GM19468 (cell line): Measurements from ENCODE around the gene WBP1L.
"Not testable (repeated sequence)": the region's sequence is repeated elsewhere in the genome, so short reads cannot be mapped to it uniquely, and the experiment has no call there.

Source experiments
- ATAC-seq: cut with Tn5 transposase; IDR thresholded peaks from one replicate; pipeline ENCODE4 v1.9.1; 2021; ENCODE audit warnings: mild to moderate bottlenecking, moderate library complexity, moderate number of reproducible peaks; ENCODE audit not compliant: unreplicated experiment; ENCODE audit errors: extremely low read depth

WBP1L gene

GRCh38 chr10:102831322-102832071 lies 87.7 kb downstream of the WBP1L start:
- ATAC-seq: no peak

DNA sequence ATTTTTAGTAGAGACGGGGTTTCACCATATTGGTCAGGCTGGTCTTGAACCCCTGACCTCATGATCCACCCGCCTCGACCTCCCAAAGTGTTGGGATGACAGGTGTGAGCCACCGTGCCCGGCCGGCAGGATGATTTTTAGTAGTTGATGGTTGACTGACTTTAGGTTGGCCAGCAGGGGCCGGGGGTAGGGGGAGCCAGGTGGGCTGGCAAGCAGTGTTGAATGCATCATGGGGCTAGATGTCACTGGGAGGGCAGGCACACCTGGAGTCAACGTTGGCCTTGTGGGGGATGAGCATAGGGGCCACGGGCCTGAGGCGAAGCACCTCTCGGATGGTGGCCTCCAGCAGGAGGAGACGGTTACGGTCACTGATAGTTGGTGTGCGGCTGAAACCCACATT lies 88.5 kb downstream of the WBP1L start:
- no peak for ATAC-seq

- ATAC-seq: no peak
Measured at GRCh38 chr10:102832987-102833386, 89.2 kb downstream of the WBP1L start.

DNA sequence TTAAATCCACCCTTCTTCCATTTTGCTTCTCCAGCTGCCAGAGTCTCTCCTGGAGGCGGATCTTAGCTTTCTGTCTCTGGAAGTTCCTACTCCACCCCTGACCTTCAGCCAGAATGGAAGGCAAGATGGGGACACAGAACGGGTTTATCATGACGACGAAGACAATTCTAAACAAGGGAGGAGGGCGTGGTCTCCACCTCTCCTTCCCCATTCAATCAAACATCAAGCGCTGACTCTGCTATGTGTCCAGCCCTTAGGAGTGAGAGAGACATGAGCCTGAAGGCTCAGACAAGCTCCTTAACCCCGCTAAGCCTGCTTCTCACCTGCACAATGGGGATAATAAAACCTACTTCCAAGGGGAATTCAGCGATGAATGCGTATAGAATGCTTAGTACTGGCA lies 90.4 kb downstream of the WBP1L start:
- ATAC-seq: no peak

GRCh38 chr10:102835007-102835482 lies 91.3 kb downstream of the WBP1L start:
- no peak for ATAC-seq

- ATAC-seq: no peak
Measured at GRCh38 chr10:102837230-102837721, 93.5 kb downstream of the WBP1L start, which contains the start of gene CYP17A1. CYP17A1 (minus strand) TSS chr10:102837413; CDS start chr10:102837361, 52 bp downstream.

GRCh38 chr10:102838276-102838927 lies 94.7 kb downstream of the WBP1L start:
- ATAC-seq: not testable (repeated sequence)

DNA sequence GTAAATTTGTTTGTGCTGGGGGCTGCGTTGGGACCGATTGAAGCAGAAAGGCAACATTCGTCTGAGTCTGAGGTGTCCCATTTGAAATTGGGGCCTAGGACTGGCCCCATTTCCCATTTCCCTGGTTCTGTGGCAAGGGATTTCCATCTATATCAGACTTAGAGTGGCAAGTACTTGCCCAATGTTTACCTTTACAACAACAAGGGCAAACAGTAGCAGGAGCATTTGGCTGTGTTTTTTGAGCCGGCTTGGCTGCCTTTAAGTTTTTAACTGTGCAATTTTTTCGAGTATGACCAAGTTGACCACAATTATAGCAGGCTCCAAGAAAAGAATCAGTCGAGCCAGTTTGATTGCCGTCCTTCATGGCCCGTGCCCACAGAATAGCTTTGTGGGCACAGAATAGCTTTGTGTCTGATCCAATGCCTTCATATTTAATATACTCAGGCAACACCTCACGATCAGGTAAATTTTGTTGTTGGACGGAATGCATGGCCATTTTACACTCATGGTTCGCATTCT lies 98.1 kb downstream of the WBP1L start:
- no peak for ATAC-seq

GRCh38 chr10:102843139-102843538 lies 99.4 kb downstream of the WBP1L start:
- not testable (repeated sequence) for ATAC-seq

GRCh38 chr10:102844190-102844776 lies 100.5 kb downstream of the WBP1L start:
- not testable (repeated sequence) for ATAC-seq

GRCh38 chr10:102845352-102845902 lies 101.7 kb downstream of the WBP1L start:
- ATAC-seq: no peak

DNA sequence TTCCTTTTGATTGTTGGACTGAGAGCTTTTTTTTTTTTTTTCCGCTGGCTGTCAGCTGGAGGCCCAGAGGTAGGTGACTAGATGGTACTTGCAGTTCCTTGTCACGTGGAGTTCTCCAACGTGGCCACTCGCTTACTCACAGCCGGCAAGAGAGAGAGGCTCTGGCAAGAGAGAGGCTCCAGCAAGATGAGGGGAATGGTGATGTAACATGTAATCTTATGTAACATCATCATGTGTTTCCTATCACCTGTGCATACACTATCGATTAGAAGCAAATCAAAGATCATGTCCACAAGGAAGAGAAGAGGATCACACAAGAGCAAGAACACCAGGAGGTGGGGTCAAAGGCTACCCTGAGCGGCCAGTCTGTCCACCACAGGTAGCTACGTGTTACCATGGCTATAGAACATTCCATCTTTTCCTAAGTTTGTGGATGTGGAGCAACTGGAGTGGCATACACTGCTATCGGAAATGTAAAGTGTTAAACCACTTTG lies 106.3 kb downstream of the WBP1L start:
- no peak for ATAC-seq

DNA sequence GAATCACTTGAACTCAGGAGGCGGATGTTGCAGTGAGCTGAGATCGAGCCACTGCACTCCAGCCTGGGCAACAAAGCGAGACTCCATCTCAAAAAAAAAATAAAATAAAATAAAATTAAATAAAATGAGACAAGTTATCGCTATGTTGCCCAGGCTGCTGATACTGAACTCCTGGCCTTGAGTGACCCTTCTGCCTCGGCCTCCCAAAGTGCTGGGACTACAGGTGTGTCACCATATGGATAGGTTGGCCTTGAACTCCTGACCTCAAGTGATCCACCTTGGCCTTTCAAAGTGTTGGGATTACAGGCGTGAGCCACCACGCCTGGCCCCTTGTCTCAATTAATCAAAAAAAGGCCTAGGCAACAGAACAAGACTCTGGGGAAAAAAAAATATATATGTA lies 109.5 kb downstream of the WBP1L start:
- not testable (repeated sequence) for ATAC-seq

GRCh38 chr10:102855731-102856436 lies 112.1 kb downstream of the WBP1L start:
- ATAC-seq: not testable (repeated sequence)

DNA sequence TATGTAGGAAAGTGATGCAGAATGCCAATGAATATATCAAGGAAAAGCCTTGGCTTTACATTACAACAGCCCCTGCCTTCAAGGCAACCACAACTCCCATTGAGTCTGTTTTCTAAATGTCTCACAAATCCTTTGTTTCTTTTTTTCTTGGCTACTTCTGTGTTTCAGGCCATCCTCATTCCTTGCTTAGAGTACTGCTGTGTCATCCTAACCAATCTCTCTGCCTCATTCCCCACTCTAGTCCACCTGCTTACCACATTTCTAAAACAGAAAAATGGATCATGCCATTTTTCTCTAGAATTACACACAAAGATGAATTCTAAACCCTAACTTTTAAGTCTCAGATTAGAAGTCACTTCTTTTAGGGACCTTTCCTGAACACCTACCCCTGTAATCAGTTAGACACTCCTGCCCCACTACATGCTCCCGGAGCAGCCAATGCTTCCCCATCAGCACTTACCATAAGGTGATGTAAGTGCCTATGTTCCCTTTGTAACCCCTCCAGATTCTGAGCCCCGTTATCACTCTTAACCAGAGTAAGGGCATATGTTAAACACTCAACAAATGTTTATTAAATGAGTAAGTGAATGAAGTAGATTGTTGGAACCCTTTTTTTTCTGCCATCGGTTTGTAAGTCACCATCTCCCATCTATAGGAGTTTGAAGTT lies 113.1 kb downstream of the WBP1L start:
- no peak for ATAC-seq

GRCh38 chr10:102859911-102860310 lies 116.2 kb downstream of the WBP1L start:
- ATAC-seq: no peak

- no peak for ATAC-seq
Measured at GRCh38 chr10:102863660-102864059, 119.9 kb downstream of the WBP1L start.

- no peak for ATAC-seq
Measured at GRCh38 chr10:102865620-102866019, 121.9 kb downstream of the WBP1L start.
